Neural progenitor cell (in vitro differentiated cells): ENCODE results near the gene KCNT1.

Source experiments
- EZH2 ChIP-seq: fragments of 200-600 bp; sonication (generic); IDR thresholded peaks from 2 replicates; pipeline ENCODE4 v1.6.1; 2017; ENCODE audit warnings: antibody characterized with exemption, mild to moderate bottlenecking, moderate library complexity
- EZH2phosphoT487 ChIP-seq: fragments of 200-600 bp; sonication (generic); IDR thresholded peaks from 2 replicates; pipeline ENCODE4 v1.6.1; 2017; ENCODE audit warnings: antibody characterized with exemption
- TF ChIP-seq, protein P1 (sequence below): fragments of 200-600 bp; sonication (generic); IDR thresholded peaks from 2 replicates; pipeline ENCODE4 v1.5.1; 2017; ENCODE audit warnings: antibody characterized with exemption, mild to moderate bottlenecking

DNA sequence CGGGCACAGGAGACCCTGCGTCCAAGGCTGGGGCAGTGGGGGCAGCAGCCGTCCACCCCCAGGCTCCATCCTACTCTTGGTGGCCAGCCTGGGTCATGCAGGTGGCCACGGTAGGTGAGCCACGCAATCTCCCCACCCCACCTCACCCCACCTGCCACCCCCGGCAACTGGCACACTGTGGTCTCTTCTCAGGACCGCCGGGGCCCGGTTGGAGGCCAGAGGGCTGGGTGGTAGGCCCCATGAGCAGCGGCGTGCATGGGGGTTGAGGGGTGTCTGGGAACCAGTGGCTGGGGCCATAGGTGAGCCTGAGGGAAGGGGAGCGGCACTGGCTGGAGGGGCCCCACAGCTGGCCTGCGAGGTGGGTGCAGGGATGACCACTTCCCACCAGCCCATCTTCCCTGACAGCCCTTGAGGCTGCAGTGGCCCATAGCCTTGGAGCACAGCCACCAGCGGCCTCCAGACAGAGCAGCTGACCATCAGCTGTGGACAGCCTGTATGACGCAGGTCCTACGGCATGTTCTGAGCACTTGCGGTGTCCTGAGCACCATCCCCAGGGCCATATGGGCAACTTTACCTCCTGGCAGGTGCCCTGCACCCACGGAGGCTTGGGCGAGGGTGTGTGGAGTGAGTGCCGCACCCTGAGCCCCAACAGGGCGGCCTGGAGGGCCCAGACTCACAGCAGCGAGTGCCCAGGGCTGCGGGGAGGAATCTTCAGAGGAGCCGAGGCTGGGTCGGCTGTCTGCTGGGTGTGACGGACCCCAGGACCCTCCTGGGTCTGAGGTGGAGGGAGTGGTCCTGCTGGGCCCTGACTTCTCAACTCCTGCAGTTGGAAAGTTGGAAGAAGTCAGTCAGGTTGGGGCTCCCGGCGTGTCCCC lies 47.4 kb downstream of the KCNT1 start:
- no peak for TF ChIP-seq EZH2phosphoT487
- TF ChIP-seq, protein P1, sequence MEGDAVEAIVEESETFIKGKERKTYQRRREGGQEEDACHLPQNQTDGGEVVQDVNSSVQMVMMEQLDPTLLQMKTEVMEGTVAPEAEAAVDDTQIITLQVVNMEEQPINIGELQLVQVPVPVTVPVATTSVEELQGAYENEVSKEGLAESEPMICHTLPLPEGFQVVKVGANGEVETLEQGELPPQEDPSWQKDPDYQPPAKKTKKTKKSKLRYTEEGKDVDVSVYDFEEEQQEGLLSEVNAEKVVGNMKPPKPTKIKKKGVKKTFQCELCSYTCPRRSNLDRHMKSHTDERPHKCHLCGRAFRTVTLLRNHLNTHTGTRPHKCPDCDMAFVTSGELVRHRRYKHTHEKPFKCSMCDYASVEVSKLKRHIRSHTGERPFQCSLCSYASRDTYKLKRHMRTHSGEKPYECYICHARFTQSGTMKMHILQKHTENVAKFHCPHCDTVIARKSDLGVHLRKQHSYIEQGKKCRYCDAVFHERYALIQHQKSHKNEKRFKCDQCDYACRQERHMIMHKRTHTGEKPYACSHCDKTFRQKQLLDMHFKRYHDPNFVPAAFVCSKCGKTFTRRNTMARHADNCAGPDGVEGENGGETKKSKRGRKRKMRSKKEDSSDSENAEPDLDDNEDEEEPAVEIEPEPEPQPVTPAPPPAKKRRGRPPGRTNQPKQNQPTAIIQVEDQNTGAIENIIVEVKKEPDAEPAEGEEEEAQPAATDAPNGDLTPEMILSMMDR, result no peak
- TF ChIP-seq EZH2, result no peak
